CD4-positive, alpha-beta T cell (primary cell): ENCODE data around the gene HSD17B4. TPM values are rescaled to one million over a fixed set of nuclear protein-coding genes. Genes with fewer than 3 reads are reported as not detected.

Experiments used
- ATAC-seq: fragments of 200-7000 bp; cut with Tn5 transposase; one replicate; pipeline ENCODE4 v1.10.0; 2022; ENCODE audit warnings: mild to moderate bottlenecking; ENCODE audit not compliant: poor library complexity
- CTCF ChIA-PET: fragments of 350-600 bp; sonication (Branson Sonifier 250); formaldehyde crosslinking; loops from one replicate; lab custom pipeline; 2021; ENCODE audit warnings: antibody characterized with exemption, inconsistent platforms; lab: Charles Lee
- POLR2A ChIA-PET: fragments of 350-600 bp; sonication (Branson Sonifier 250); formaldehyde crosslinking; loops from one replicate; lab custom pipeline; 2021; ENCODE audit warnings: antibody characterized with exemption, inconsistent platforms; lab: Charles Lee
- DNase-seq, 14 experiments: peaks; one replicate each; pipeline ENCODE4 v3.0.0-alpha.2; 2013 to 2020; ENCODE audit warnings: mixed read lengths in 2 of 14
- H3K27ac ChIP-seq, 2 donors: one replicate each; pipeline versions ENCODE4 v1.5.1 to v1.7.0; 2013; ENCODE audit warnings: low read length in 2 of 2, low read depth in 1 of 2, mild to moderate bottlenecking in 1 of 2
- H3K27me3 ChIP-seq, 2 experiments: 1 replicate in 1 of 2; 2 replicates in 1 of 2; pipeline versions ENCODE4 v1.6.1 to v1.7.0; 2013; ENCODE audit warnings: low read length in 2 of 2, control low read depth in 1 of 2, mild to moderate bottlenecking in 1 of 2, moderate library complexity in 1 of 2; ENCODE audit not compliant: insufficient read depth in 2 of 2, control insufficient read depth in 1 of 2
- H3K36me3 ChIP-seq: one replicate; pipeline ENCODE4 v1.6.1; 2013; ENCODE audit warnings: low read length, control low read depth; ENCODE audit not compliant: insufficient read depth
- H3K4me1 ChIP-seq: one replicate; pipeline ENCODE4 v1.6.1; 2013; ENCODE audit warnings: low read length, control low read depth; ENCODE audit not compliant: insufficient read depth
- H3K4me3 ChIP-seq: one replicate; pipeline ENCODE4 v1.5.1; 2013; ENCODE audit warnings: mild to moderate bottlenecking, low read length, moderate library complexity
- H3K9me3 ChIP-seq, 2 experiments: 1 replicate in 1 of 2; 2 replicates in 1 of 2; pipeline versions ENCODE4 v1.6.1 to v1.7.0; 2013; ENCODE audit warnings: low read length in 2 of 2, mild to moderate bottlenecking in 2 of 2, control low read depth in 1 of 2, moderate library complexity in 1 of 2; ENCODE audit not compliant: control insufficient read depth in 1 of 2, insufficient read depth in 1 of 2
- H3K27ac Mint-ChIP-seq: one replicate; pipeline ENCODE4 v1.8.0; 2020; ENCODE audit warnings: mixed read lengths
- H3K27me3 Mint-ChIP-seq: one replicate; pipeline ENCODE4 v1.8.0; 2021; ENCODE audit warnings: mixed read lengths
- H3K36me3 Mint-ChIP-seq: one replicate; pipeline ENCODE4 v1.8.0; 2021; ENCODE audit warnings: low read depth, mixed read lengths
- H3K4me1 Mint-ChIP-seq: one replicate; pipeline ENCODE4 v1.8.0; 2021; ENCODE audit warnings: low read depth, mixed read lengths
- H3K4me3 Mint-ChIP-seq: one replicate; pipeline ENCODE4 v1.8.0; 2020; ENCODE audit warnings: mild to moderate bottlenecking, mixed read lengths
- H3K9me3 Mint-ChIP-seq: one replicate; pipeline ENCODE4 v1.8.0; 2020; ENCODE audit warnings: mixed read lengths
- intact Hi-C, 2 experiments: fragments of 100-400 bp; cut with DNase I in 1 of 2; cut with micrococcal nuclease in 1 of 2; formaldehyde crosslinking; loops; one replicate each; pipeline versions ENCODE4 v1.15.1 to v1.9.0; 2023 to 2025; cut with DNase I, micrococcal nuclease
- total RNA-seq, 174 experiments: library from RNA in 2 of 174; stranded (reverse) in 2 of 174; gene quantifications; one replicate each; pipeline ENCODE4 v1.2.3 and lab custom pipeline; 2021 to 2026
- TF ChIP-seq, protein P1 (sequence below): fragments of 200-600 bp; IDR thresholded peaks from one replicate; pipeline ENCODE4 v1.8.0; 2022; ENCODE audit warnings: antibody characterized with exemption, mild to moderate bottlenecking

Gene HSD17B4
- total RNA-seq, 2 experiments from 2014 or later = 11.9 to 13.1 TPM

DNA sequence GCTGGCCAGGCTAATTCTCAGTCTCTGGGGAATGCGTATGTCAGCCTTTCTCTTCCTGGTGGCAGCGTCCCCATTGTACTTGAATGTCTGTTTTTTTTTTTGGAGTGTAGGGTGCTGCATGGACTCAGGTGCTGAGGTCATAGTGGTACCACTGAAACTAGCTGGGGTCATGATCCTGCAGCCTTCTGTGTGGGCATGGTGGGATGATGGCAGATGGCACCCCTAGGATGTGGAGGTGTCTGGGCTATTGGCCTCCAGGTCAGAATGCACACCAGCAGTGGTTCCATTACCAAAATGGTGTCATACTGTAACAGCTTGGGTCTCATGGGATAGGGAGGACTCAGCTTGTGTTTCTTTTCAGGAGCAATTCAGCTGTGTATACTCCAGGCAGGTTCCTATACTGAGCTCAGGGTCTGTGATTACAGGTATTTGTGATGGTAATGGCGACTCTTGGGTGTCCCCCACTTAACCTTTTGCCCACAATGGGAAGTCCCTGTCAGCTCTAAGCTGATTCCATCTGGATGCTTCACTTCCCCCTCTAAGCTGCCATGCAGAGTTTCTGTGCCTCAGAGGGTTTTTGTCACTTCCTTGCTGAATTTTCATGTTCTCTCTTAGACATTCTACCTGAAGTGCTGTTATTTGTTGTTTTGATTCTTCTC lies 17.9 kb downstream of the HSD17B4 start:
- no peaks in the 10 kb centered on the region for H3K27me3 ChIP-seq
- Mint-ChIP-seq H3K27me3 (no peaks in the 10 kb centered on the region), H3K9me3 (peaks cover 12% of the 10 kb centered on the region), H3K27ac (no peak overlapping the region), H3K4me3 (no peak overlapping the region), H3K36me3 (peaks cover 80% of the 10 kb centered on the region), H3K4me1 (peaks cover 32% of the 10 kb centered on the region)
- H3K36me3 ChIP-seq = peaks cover 14% of the 10 kb centered on the region
- DNase-seq = no peak
- H3K9me3 ChIP-seq = peaks cover 5 to 16% of the 10 kb centered on the region in 2 experiments
- ChIA-PET POLR2A (interaction anchor here (0.7 kb wide), 1 partner anchor 61 kb away, joined by 4 read pairs; no protein-coding TSS in a partner anchor), CTCF (no interaction called here)
- no peak overlapping the region for H3K27ac ChIP-seq
- ATAC-seq = no peak
- no peaks in the 10 kb centered on the region for H3K4me1 ChIP-seq
- H3K4me3 ChIP-seq = no peak overlapping the region
- intact Hi-C loops = no loop called here
- TF ChIP-seq, protein P1, sequence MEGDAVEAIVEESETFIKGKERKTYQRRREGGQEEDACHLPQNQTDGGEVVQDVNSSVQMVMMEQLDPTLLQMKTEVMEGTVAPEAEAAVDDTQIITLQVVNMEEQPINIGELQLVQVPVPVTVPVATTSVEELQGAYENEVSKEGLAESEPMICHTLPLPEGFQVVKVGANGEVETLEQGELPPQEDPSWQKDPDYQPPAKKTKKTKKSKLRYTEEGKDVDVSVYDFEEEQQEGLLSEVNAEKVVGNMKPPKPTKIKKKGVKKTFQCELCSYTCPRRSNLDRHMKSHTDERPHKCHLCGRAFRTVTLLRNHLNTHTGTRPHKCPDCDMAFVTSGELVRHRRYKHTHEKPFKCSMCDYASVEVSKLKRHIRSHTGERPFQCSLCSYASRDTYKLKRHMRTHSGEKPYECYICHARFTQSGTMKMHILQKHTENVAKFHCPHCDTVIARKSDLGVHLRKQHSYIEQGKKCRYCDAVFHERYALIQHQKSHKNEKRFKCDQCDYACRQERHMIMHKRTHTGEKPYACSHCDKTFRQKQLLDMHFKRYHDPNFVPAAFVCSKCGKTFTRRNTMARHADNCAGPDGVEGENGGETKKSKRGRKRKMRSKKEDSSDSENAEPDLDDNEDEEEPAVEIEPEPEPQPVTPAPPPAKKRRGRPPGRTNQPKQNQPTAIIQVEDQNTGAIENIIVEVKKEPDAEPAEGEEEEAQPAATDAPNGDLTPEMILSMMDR = no peak

DNA sequence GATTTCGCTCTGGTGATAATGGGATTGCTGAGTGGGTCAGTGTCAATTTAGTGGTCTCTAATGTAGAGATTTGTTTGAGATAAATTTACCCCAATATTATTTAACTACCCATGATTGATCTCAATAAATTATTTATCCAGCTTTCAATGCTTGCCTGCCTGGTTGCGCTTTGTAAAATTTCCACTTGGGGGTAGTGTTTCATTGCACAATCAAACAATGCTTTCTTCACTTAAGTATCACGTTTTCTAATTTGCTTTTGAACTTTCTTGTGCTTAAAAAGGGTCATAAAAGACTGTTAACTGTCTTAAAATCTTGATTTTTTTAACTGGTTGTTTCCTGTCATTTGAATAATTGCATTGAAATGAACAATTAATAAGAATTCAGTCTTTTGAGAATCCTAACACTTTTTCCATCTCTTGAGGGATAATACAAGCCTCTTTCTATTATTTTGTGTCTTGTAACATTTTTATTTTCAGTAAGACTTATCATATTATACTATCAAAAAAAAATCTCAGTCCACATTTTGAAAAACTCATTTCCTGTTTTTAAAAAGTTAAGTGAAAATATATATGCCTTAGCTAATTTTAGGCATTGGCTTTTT lies 18.7 kb downstream of the HSD17B4 start:
- no peak overlapping the region for H3K4me3 Mint-ChIP-seq
- intact Hi-C loops = no loop called here
- no peak overlapping the region for H3K4me3 ChIP-seq
- peaks cover 80% of the 10 kb centered on the region for H3K36me3 Mint-ChIP-seq
- H3K9me3 Mint-ChIP-seq = peaks cover 12% of the 10 kb centered on the region
- TF ChIP-seq, protein P1 = peak; percentile 37
- ChIA-PET POLR2A (interaction anchor here (0.7 kb wide), 1 partner anchor 61 kb away, joined by 4 read pairs; no protein-coding TSS in a partner anchor), CTCF (no interaction called here)
- DNase-seq = peak in 4 of 14 experiments; percentile 6 to 37 (median 27)
- no peak for ATAC-seq
- H3K36me3 ChIP-seq = peaks cover 17% of the 10 kb centered on the region
- no peak overlapping the region for H3K27ac Mint-ChIP-seq
- H3K4me1 ChIP-seq = no peaks in the 10 kb centered on the region
- no peaks in the 10 kb centered on the region for H3K27me3 Mint-ChIP-seq
- peaks cover 24% of the 10 kb centered on the region for H3K4me1 Mint-ChIP-seq
- H3K9me3 ChIP-seq = peaks cover 5 to 16% of the 10 kb centered on the region in 2 experiments
- no peaks in the 10 kb centered on the region for H3K27me3 ChIP-seq
- no peak overlapping the region for H3K27ac ChIP-seq

- Mint-ChIP-seq H3K27ac (no peak overlapping the region), H3K9me3 (peaks cover 2% of the 10 kb centered on the region), H3K4me1 (peaks cover 16% of the 10 kb centered on the region), H3K36me3 (peaks cover 80% of the 10 kb centered on the region), H3K4me3 (no peak overlapping the region), H3K27me3 (no peaks in the 10 kb centered on the region)
- Histone ChIP-seq H3K4me3 (no peak overlapping the region), H3K4me1 (no peaks in the 10 kb centered on the region), H3K9me3 (peaks cover 5 to 11% of the 10 kb centered on the region in 2 experiments), H3K36me3 (peaks cover 37% of the 10 kb centered on the region), H3K27ac (no peak overlapping the region), H3K27me3 (no peaks in the 10 kb centered on the region)
- TF ChIP-seq, protein P1 = no peak
- DNase-seq (no peak), ATAC-seq (no peak)
- intact Hi-C loops = no loop called here
- ChIA-PET POLR2A (no interaction called here), CTCF (interaction anchor here (0.9 kb wide), 1 partner anchor 10 kb away, joined by 3 read pairs; no protein-coding TSS in a partner anchor)
Measured at GRCh38 chr5:119473241-119473640, 20.9 kb downstream of the HSD17B4 start.
